ENCODE data around the gene DDX46. TPM values are rescaled to one million over a fixed set of nuclear protein-coding genes. Genes with fewer than 3 reads are reported as not detected.
"Not testable (repeated sequence)": the region's sequence is repeated elsewhere in the genome, so short reads cannot be mapped to it uniquely, and the experiment has no call there.

Gene DDX46
- total RNA-seq, 4 donors from 2014 or later, result 29.1 to 41.3 (median 36.8) TPM

- Histone ChIP-seq H3K27me3 (no peaks in the 10 kb centered on the region), H3K4me3 (no peak overlapping the region), H3K36me3 (peaks cover 0 to 25% of the 10 kb centered on the region in 2 donors), H3K9me3 (no peaks in the 10 kb centered on the region), H3K4me1 (peaks cover 0 to 3% of the 10 kb centered on the region in 2 donors), H3K27ac (no peak overlapping the region)
- no peak for TF ChIP-seq CTCF (IDR thresholded peaks at IDR 0.05 in 4 of 5, conservative IDR thresholded peaks at IDR 0.05 in 1 of 5)
- TF ChIP-seq POLR2A (IDR thresholded peaks at IDR 0.05), result no peak
- DNase-seq, result no peak
- intact Hi-C loops (cut with DNase I; ENCODE audit: low total_unique reads), result no loop called here
- ATAC-seq, result no peak
- in situ Hi-C loops (cut with MboI; ENCODE audit: low sequenced_read_pairs in 4 of 4), result no loop called here
Observed at GRCh38 chr5:134833340-134834032, 74.9 kb downstream of the DDX46 start.

- Histone ChIP-seq H3K9me3 (no peaks in the 10 kb centered on the region), H3K4me3 (no peak overlapping the region), H3K4me1 (peaks cover 0 to 3% of the 10 kb centered on the region in 2 donors), H3K36me3 (peaks cover 0 to 35% of the 10 kb centered on the region in 2 donors), H3K27ac (no peak overlapping the region), H3K27me3 (no peaks in the 10 kb centered on the region)
- TF ChIP-seq CTCF (IDR thresholded peaks at IDR 0.05 in 4 of 5, conservative IDR thresholded peaks at IDR 0.05 in 1 of 5) (no peak), POLR2A (IDR thresholded peaks at IDR 0.05) (no peak)
- in situ Hi-C loops (cut with MboI; ENCODE audit: low sequenced_read_pairs in 4 of 4), result no loop called here
- DNase-seq, result no peak
- ATAC-seq, result no peak
- intact Hi-C loops (cut with DNase I; ENCODE audit: low total_unique reads), result no loop called here
Observed at GRCh38 chr5:134835623-134836022, 77.0 kb downstream of the DDX46 start.

GRCh38 chr5:134837530-134838181 lies 79.1 kb downstream of the DDX46 start:
- TF ChIP-seq POLR2A (IDR thresholded peaks at IDR 0.05), result no peak
- no peak for TF ChIP-seq CTCF (IDR thresholded peaks at IDR 0.05 in 4 of 5, conservative IDR thresholded peaks at IDR 0.05 in 1 of 5)
- Histone ChIP-seq H3K9me3 (no peaks in the 10 kb centered on the region), H3K27me3 (no peaks in the 10 kb centered on the region), H3K36me3 (peaks cover 0 to 35% of the 10 kb centered on the region in 2 donors), H3K4me1 (peaks cover 0 to 3% of the 10 kb centered on the region in 2 donors), H3K27ac (no peak overlapping the region), H3K4me3 (no peak overlapping the region)
- no peak for ATAC-seq
- in situ Hi-C loops (cut with MboI; ENCODE audit: low sequenced_read_pairs in 4 of 4) (no loop called here), intact Hi-C loops (cut with DNase I; ENCODE audit: low total_unique reads) (no loop called here)
- DNase-seq, result no peak

GRCh38 chr5:134838361-134838760 lies 79.8 kb downstream of the DDX46 start:
- peaks cover 0 to 29% of the 10 kb centered on the region in 2 donors for H3K36me3 ChIP-seq
- intact Hi-C loops (cut with DNase I; ENCODE audit: low total_unique reads), result not testable (repeated sequence)

GRCh38 chr5:134840811-134841210 lies 82.2 kb downstream of the DDX46 start:
- TF ChIP-seq CTCF (IDR thresholded peaks at IDR 0.05 in 4 of 5, conservative IDR thresholded peaks at IDR 0.05 in 1 of 5) (no peak), POLR2A (IDR thresholded peaks at IDR 0.05) (no peak)
- Histone ChIP-seq H3K36me3 (peaks cover 0 to 20% of the 10 kb centered on the region in 2 donors), H3K4me3 (no peak overlapping the region), H3K4me1 (peaks cover 0 to 7% of the 10 kb centered on the region in 2 donors), H3K27me3 (no peaks in the 10 kb centered on the region), H3K9me3 (no peaks in the 10 kb centered on the region), H3K27ac (no peak overlapping the region)
- ATAC-seq, result no peak
- in situ Hi-C loops (cut with MboI; ENCODE audit: low sequenced_read_pairs in 4 of 4), result no loop called here
- no peak for DNase-seq
- intact Hi-C loops (cut with DNase I; ENCODE audit: low total_unique reads), result no loop called here

More at GRCh38 chr5:134838361-134838760, 79.8 kb downstream of the DDX46 start:
- H3K4me1 ChIP-seq; DNase-seq; H3K27ac ChIP-seq; H3K4me3 ChIP-seq; in situ Hi-C loops (cut with MboI; ENCODE audit: low sequenced_read_pairs in 4 of 4); H3K27me3 ChIP-seq; H3K9me3 ChIP-seq; ATAC-seq: not testable (repeated sequence)
